Activated T-helper 17 cell treated with anti-CD3 and anti-CD28 coated beads, Interleukin-2, amount 50 U/mL, for 72 hours (primary cell): ENCODE measurements around the gene CD200. TPM values are rescaled to one million over a fixed set of nuclear protein-coding genes. Genes with fewer than 3 reads are reported as not detected.
"Not testable (repeated sequence)": the region's sequence is repeated elsewhere in the genome, so short reads cannot be mapped to it uniquely, and the experiment has no call there.

Experiments used
- ATAC-seq: fragments of 150-1000 bp; cut with Tn5 transposase; replicated peaks from 2 replicates; pipeline ENCODE4 v1.10.0; 2021; ENCODE audit warnings: mild to moderate bottlenecking, moderate library complexity
- H3K27ac Mint-ChIP-seq: one replicate; pipeline ENCODE4 v1.8.0; 2022; ENCODE audit warnings: mixed read lengths
- H3K27me3 Mint-ChIP-seq: one replicate; pipeline ENCODE4 v1.8.0; 2022; ENCODE audit warnings: mixed read lengths
- H3K36me3 Mint-ChIP-seq: one replicate; pipeline ENCODE4 v1.8.0; 2022; ENCODE audit warnings: low read depth, mild to moderate bottlenecking, mixed read lengths
- H3K4me1 Mint-ChIP-seq: one replicate; pipeline ENCODE4 v1.8.0; 2022; ENCODE audit warnings: mixed read lengths
- H3K4me3 Mint-ChIP-seq: one replicate; pipeline ENCODE4 v1.8.0; 2022; ENCODE audit warnings: mild to moderate bottlenecking, mixed read lengths
- H3K9me3 Mint-ChIP-seq: one replicate; pipeline ENCODE4 v1.8.0; 2022; ENCODE audit warnings: mixed read lengths
- total RNA-seq, 2 donors: library from RNA; stranded (reverse); gene quantifications; one replicate each; pipeline ENCODE4 v1.2.3, GENCODE V29; 2022

The CD200 gene
- total RNA-seq, 2 donors from 2014 or later, result 5.1 to 26.8 TPM

- H3K9me3 Mint-ChIP-seq, result no peaks in the 10 kb centered on the region
- ATAC-seq, result no peak
- no peak overlapping the region for H3K27ac Mint-ChIP-seq
- H3K27me3 Mint-ChIP-seq, result no peaks in the 10 kb centered on the region
- H3K4me3 Mint-ChIP-seq, result no peak overlapping the region
- peaks cover 32% of the 10 kb centered on the region for H3K4me1 Mint-ChIP-seq
- peaks cover 62% of the 10 kb centered on the region for H3K36me3 Mint-ChIP-seq
Measured at GRCh38 chr3:112362221-112362620, 29.3 kb downstream of the CD200 start.

- ATAC-seq, result peak; percentile 59
- H3K4me3 Mint-ChIP-seq, result peak overlapping the region; percentile 38
Measured at GRCh38 chr3:112364291-112364690, 31.3 kb downstream of the CD200 start.

GRCh38 chr3:112365035-112365434, 32.1 kb downstream of the CD200 start:
- peaks cover 49% of the 10 kb centered on the region for H3K36me3 Mint-ChIP-seq
- no peaks in the 10 kb centered on the region for H3K9me3 Mint-ChIP-seq
- H3K27me3 Mint-ChIP-seq, result no peaks in the 10 kb centered on the region
- H3K27ac Mint-ChIP-seq, result peak overlapping the region; percentile 0
- peak overlapping the region; percentile 38 for H3K4me3 Mint-ChIP-seq
- ATAC-seq, result peak; percentile 40
- H3K4me1 Mint-ChIP-seq, result peaks cover 20% of the 10 kb centered on the region

More at GRCh38 chr3:112364291-112364690, 31.3 kb downstream of the CD200 start:
- H3K9me3 Mint-ChIP-seq, result no peaks in the 10 kb centered on the region
- peaks cover 56% of the 10 kb centered on the region for H3K36me3 Mint-ChIP-seq
- H3K27ac Mint-ChIP-seq, result no peak overlapping the region
- H3K4me1 Mint-ChIP-seq, result peaks cover 20% of the 10 kb centered on the region
- H3K27me3 Mint-ChIP-seq, result no peaks in the 10 kb centered on the region

- peaks cover 20% of the 10 kb centered on the region for H3K4me1 Mint-ChIP-seq
- peaks cover 48% of the 10 kb centered on the region for H3K36me3 Mint-ChIP-seq
- H3K9me3 Mint-ChIP-seq, result no peaks in the 10 kb centered on the region
- no peak for ATAC-seq
- H3K27ac Mint-ChIP-seq, result peak overlapping the region; percentile 0
- H3K27me3 Mint-ChIP-seq, result no peaks in the 10 kb centered on the region
- peak overlapping the region; percentile 38 for H3K4me3 Mint-ChIP-seq
Measured at GRCh38 chr3:112365636-112366035, 32.7 kb downstream of the CD200 start.

GRCh38 chr3:112366522-112366921, 33.6 kb downstream of the CD200 start:
- no peak overlapping the region for H3K4me3 Mint-ChIP-seq
- no peak overlapping the region for H3K27ac Mint-ChIP-seq
- no peaks in the 10 kb centered on the region for H3K9me3 Mint-ChIP-seq
- peak; percentile 34 for ATAC-seq
- H3K27me3 Mint-ChIP-seq, result no peaks in the 10 kb centered on the region
- peaks cover 20% of the 10 kb centered on the region for H3K4me1 Mint-ChIP-seq
- H3K36me3 Mint-ChIP-seq, result peaks cover 39% of the 10 kb centered on the region

GRCh38 chr3:112371569-112371968, 38.6 kb downstream of the CD200 start:
- ATAC-seq, result no peak
- Mint-ChIP-seq H3K36me3 (no peaks in the 10 kb centered on the region), H3K9me3 (peaks cover under 1% of the 10 kb centered on the region), H3K4me1 (peaks cover 3% of the 10 kb centered on the region), H3K4me3 (no peak overlapping the region), H3K27me3 (no peaks in the 10 kb centered on the region), H3K27ac (no peak overlapping the region)

GRCh38 chr3:112372396-112372795, 39.4 kb downstream of the CD200 start:
- Mint-ChIP-seq H3K4me3 (no peak overlapping the region), H3K27me3 (no peaks in the 10 kb centered on the region), H3K9me3 (peaks cover 5% of the 10 kb centered on the region), H3K36me3 (no peaks in the 10 kb centered on the region), H3K27ac (no peak overlapping the region), H3K4me1 (peaks cover 3% of the 10 kb centered on the region)
- ATAC-seq, result no peak

GRCh38 chr3:112373476-112373875, 40.5 kb downstream of the CD200 start:
- Mint-ChIP-seq H3K4me3 (no peak overlapping the region), H3K4me1 (peaks cover 3% of the 10 kb centered on the region), H3K9me3 (peaks cover 5% of the 10 kb centered on the region), H3K27ac (no peak overlapping the region), H3K36me3 (no peaks in the 10 kb centered on the region), H3K27me3 (no peaks in the 10 kb centered on the region)
- no peak for ATAC-seq

GRCh38 chr3:112373924-112374323, 41.0 kb downstream of the CD200 start:
- Mint-ChIP-seq H3K9me3 (peaks cover 5% of the 10 kb centered on the region), H3K4me3 (no peak overlapping the region), H3K36me3 (no peaks in the 10 kb centered on the region), H3K27ac (no peak overlapping the region), H3K27me3 (no peaks in the 10 kb centered on the region), H3K4me1 (peaks cover 3% of the 10 kb centered on the region)
- no peak for ATAC-seq

- Mint-ChIP-seq H3K4me1 (peaks cover 3% of the 10 kb centered on the region), H3K4me3 (no peak overlapping the region), H3K36me3 (no peaks in the 10 kb centered on the region), H3K9me3 (peaks cover 5% of the 10 kb centered on the region), H3K27me3 (no peaks in the 10 kb centered on the region), H3K27ac (no peak overlapping the region)
- ATAC-seq, result no peak
Measured at GRCh38 chr3:112374333-112374734, 41.4 kb downstream of the CD200 start.

GRCh38 chr3:112375117-112375516, 42.2 kb downstream of the CD200 start:
- Mint-ChIP-seq H3K4me1 (peaks cover 3% of the 10 kb centered on the region), H3K9me3 (peaks cover 5% of the 10 kb centered on the region), H3K4me3 (no peak overlapping the region), H3K27me3 (no peaks in the 10 kb centered on the region), H3K27ac (no peak overlapping the region), H3K36me3 (no peaks in the 10 kb centered on the region)
- ATAC-seq, result no peak

- H3K4me3 Mint-ChIP-seq, result no peak overlapping the region
- no peaks in the 10 kb centered on the region for H3K36me3 Mint-ChIP-seq
- no peak for ATAC-seq
- no peaks in the 10 kb centered on the region for H3K27me3 Mint-ChIP-seq
- H3K9me3 Mint-ChIP-seq, result peaks cover 5% of the 10 kb centered on the region
- peaks cover 3% of the 10 kb centered on the region for H3K4me1 Mint-ChIP-seq
- H3K27ac Mint-ChIP-seq, result no peak overlapping the region
Measured at GRCh38 chr3:112376241-112376911, 43.4 kb downstream of the CD200 start.

- H3K4me1 Mint-ChIP-seq, result peaks cover 3% of the 10 kb centered on the region
- no peak overlapping the region for H3K27ac Mint-ChIP-seq
- no peaks in the 10 kb centered on the region for H3K36me3 Mint-ChIP-seq
- no peaks in the 10 kb centered on the region for H3K27me3 Mint-ChIP-seq
- no peak for ATAC-seq
- H3K9me3 Mint-ChIP-seq, result peaks cover 5% of the 10 kb centered on the region
- H3K4me3 Mint-ChIP-seq, result no peak overlapping the region
Measured at GRCh38 chr3:112376992-112377391, 44.0 kb downstream of the CD200 start.

GRCh38 chr3:112377568-112378071, 44.7 kb downstream of the CD200 start:
- peaks cover 3% of the 10 kb centered on the region for H3K4me1 Mint-ChIP-seq
- H3K9me3 Mint-ChIP-seq, result peaks cover 5% of the 10 kb centered on the region

GRCh38 chr3:112378347-112378746, 45.4 kb downstream of the CD200 start:
- not testable (repeated sequence) for ATAC-seq, H3K27me3 Mint-ChIP-seq, H3K4me1 Mint-ChIP-seq, H3K36me3 Mint-ChIP-seq, H3K27ac Mint-ChIP-seq, H3K9me3 Mint-ChIP-seq, H3K4me3 Mint-ChIP-seq

More at GRCh38 chr3:112377568-112378071, 44.7 kb downstream of the CD200 start:
- H3K36me3 Mint-ChIP-seq, result no peaks in the 10 kb centered on the region
- H3K4me3 Mint-ChIP-seq, result no peak overlapping the region
- no peak overlapping the region for H3K27ac Mint-ChIP-seq
- no peak for ATAC-seq
- no peaks in the 10 kb centered on the region for H3K27me3 Mint-ChIP-seq
